A549 (cell line): ENCODE results near the gene CPT1B.
A peak's percentile ranks its signal among the peaks of the same experiment; 100 is the strongest.

Experiments
- CEBPB ChIP-seq, 2 experiments: fragments of >200 bp in 1 of 2; sonication (Bioruptor Twin) in 1 of 2; formaldehyde crosslinking in 1 of 2; IDR thresholded peaks; 2 replicates each; pipeline ENCODE4 v1.6.1; 2012 to 2016
- CTCF ChIP-seq: fragments of >200 bp; sonication (Bioruptor Twin); formaldehyde crosslinking; IDR thresholded peaks from 3 replicates; pipeline ENCODE4 v1.5.1; 2016
- EP300 ChIP-seq, 2 experiments: fragments of >200 bp; sonication (Bioruptor Twin); formaldehyde crosslinking; IDR thresholded peaks; 2 replicates in 1 of 2; 3 replicates in 1 of 2; pipeline ENCODE4 v1.6.1; 2016 to 2017
- HOXA7 ChIP-seq: fragments of 250-450 bp; sonication (Bioruptor Pico); IDR thresholded peaks from 2 replicates; pipeline ENCODE4 v1.5.0; 2020; ENCODE audit warnings: mild to moderate bottlenecking, moderate library complexity
- JUN ChIP-seq, 2 experiments: fragments of >200 bp; sonication (Bioruptor Twin); formaldehyde crosslinking; IDR thresholded peaks; 2 replicates in 1 of 2; 3 replicates in 1 of 2; pipeline ENCODE4 v1.6.1; 2016 to 2017
- MYC ChIP-seq: IDR thresholded peaks from 2 replicates; pipeline ENCODE4 v1.6.1; 2012; ENCODE audit warnings: mild to moderate bottlenecking, inconsistent platforms, low read length, improper control_type of control experiment, borderline replicate concordance
- POLR2A ChIP-seq: IDR thresholded peaks from 2 replicates; pipeline ENCODE4 v1.6.1; 2012; ENCODE audit warnings: mild to moderate bottlenecking, low read length
- SMC3 ChIP-seq: fragments of >200 bp; sonication (Bioruptor Twin); formaldehyde crosslinking; IDR thresholded peaks from 3 replicates; pipeline ENCODE4 v1.6.1; 2018; ENCODE audit warnings: inconsistent platforms
- TFCP2L1 ChIP-seq: fragments of 250-450 bp; sonication (Bioruptor Pico); IDR thresholded peaks from 2 replicates; pipeline ENCODE4 v1.5.0; 2021; ENCODE audit warnings: mild to moderate bottlenecking
- TF ChIP-seq, protein P1 (sequence below): fragments of 200-600 bp; sonication (generic); IDR thresholded peaks from 2 replicates; pipeline ENCODE4 v1.6.1; 2016; ENCODE audit warnings: antibody characterized with exemption, mild to moderate bottlenecking, moderate library complexity

DNA sequence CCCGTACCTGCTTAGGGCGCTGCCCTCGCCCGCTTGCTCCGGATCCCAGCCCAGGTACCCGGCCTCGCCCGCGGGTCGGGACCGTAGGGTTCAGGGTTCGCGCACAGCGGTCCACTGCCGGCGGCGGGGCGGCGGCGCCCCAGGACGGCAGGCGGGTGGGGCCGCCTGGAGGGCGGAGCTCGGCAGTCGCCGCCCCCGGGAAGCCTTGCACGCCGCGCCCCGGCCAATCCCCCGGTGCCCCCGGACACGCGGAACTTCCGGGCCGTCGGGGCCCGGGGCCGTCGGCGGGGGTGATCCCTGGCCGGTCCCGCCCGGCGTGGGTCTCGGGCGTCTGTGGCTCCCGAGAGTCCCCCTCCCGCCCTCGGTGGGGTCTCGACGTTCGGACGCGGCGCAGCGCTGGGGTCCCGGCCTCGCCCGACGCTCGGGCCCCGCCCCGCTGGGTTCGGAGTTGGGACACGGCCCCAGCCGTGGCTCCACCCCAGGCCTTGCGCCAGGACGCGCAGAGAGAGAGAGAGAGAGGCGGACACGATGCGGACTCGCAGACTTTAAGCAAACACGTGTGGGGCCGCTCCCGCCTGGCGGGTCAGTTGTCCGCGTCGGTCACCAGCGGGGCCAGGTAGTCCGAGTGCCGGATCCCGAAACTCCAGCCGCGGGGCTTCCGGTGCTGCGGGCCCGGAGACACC, 48.2 kb downstream of the CPT1B start, which contains the start of gene TYMP:
- TF ChIP-seq CTCF (no peak), POLR2A (peak; percentile 42), HOXA7 (CRISPR knock-in tag) (no peak), MYC (no peak; the same call in 1 of the 2 replicates), JUN (IDR thresholded peaks at IDR 0.05) (peak in 1 of 2 experiments; percentile 73; a peak in 4 of 5 replicates), EP300 (IDR thresholded peaks at IDR 0.05) (no peak), CEBPB (IDR thresholded peaks at IDR 0.05) (peak in 1 of 2 experiments; percentile 20; a peak in 1 of 4 replicates), TFCP2L1 (CRISPR knock-in tag) (no peak), SMC3 (no peak)
- TF ChIP-seq, protein P1, sequence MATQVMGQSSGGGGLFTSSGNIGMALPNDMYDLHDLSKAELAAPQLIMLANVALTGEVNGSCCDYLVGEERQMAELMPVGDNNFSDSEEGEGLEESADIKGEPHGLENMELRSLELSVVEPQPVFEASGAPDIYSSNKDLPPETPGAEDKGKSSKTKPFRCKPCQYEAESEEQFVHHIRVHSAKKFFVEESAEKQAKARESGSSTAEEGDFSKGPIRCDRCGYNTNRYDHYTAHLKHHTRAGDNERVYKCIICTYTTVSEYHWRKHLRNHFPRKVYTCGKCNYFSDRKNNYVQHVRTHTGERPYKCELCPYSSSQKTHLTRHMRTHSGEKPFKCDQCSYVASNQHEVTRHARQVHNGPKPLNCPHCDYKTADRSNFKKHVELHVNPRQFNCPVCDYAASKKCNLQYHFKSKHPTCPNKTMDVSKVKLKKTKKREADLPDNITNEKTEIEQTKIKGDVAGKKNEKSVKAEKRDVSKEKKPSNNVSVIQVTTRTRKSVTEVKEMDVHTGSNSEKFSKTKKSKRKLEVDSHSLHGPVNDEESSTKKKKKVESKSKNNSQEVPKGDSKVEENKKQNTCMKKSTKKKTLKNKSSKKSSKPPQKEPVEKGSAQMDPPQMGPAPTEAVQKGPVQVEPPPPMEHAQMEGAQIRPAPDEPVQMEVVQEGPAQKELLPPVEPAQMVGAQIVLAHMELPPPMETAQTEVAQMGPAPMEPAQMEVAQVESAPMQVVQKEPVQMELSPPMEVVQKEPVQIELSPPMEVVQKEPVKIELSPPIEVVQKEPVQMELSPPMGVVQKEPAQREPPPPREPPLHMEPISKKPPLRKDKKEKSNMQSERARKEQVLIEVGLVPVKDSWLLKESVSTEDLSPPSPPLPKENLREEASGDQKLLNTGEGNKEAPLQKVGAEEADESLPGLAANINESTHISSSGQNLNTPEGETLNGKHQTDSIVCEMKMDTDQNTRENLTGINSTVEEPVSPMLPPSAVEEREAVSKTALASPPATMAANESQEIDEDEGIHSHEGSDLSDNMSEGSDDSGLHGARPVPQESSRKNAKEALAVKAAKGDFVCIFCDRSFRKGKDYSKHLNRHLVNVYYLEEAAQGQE, result no peak
